Caki2 (cell line): Measurements from ENCODE around the gene TCF15. TPM values are rescaled to one million over a fixed set of nuclear protein-coding genes. Genes with fewer than 3 reads are reported as not detected.
"Not testable (repeated sequence)": the region's sequence is repeated elsewhere in the genome, so short reads cannot be mapped to it uniquely, and the experiment has no call there.

Experiments used
- DNase-seq: peaks from one replicate; pipeline ENCODE4 v3.0.0-alpha.2; 2015; ENCODE audit warnings: low read depth
- in situ Hi-C: cut with HindIII; loops from 2 replicates; pipeline ENCODE4 v1.10.0; 2016; ENCODE audit warnings: low sequenced_read_pairs, low pct_unique_long_range_greater_than_20kb, mixed read lengths
- total RNA-seq: library from RNA; depleted of rRNA; stranded (reverse); fragments of >200 nt; shearing (Covaris generic); gene quantifications from 2 replicates; pipeline ENCODE4 v1.2.3, GENCODE V29; 2014; ENCODE audit warnings: low replicate concordance

Gene TCF15
- total RNA-seq, 1 experiment from 2014 or later = not detected

GRCh38 chr20:595330-596308 lies 14.5 kb downstream of the TCF15 start:
- in situ Hi-C loops = no loop called here
- no peak for DNase-seq

- in situ Hi-C loops = no loop called here
Measured at GRCh38 chr20:592506-592905, 17.6 kb downstream of the TCF15 start.

GRCh38 chr20:591941-592340 lies 18.2 kb downstream of the TCF15 start:
- in situ Hi-C loops = no loop called here
- no peak for DNase-seq

More at GRCh38 chr20:592506-592905, 17.6 kb downstream of the TCF15 start:
- no peak for DNase-seq

GRCh38 chr20:588932-589672 lies 21.0 kb downstream of the TCF15 start:
- in situ Hi-C loops = no loop called here
- no peak for DNase-seq

- in situ Hi-C loops = no loop called here
- no peak for DNase-seq
Measured at GRCh38 chr20:588476-588875, 21.6 kb downstream of the TCF15 start.

GRCh38 chr20:584971-585301 lies 25.2 kb downstream of the TCF15 start:
- in situ Hi-C loops = no loop called here
- no peak for DNase-seq

GRCh38 chr20:584161-584970 lies 25.7 kb downstream of the TCF15 start:
- DNase-seq = peak; percentile 59
- in situ Hi-C loops = no loop called here

- in situ Hi-C loops = no loop called here
Measured at GRCh38 chr20:582204-582603, 27.9 kb downstream of the TCF15 start.

GRCh38 chr20:578940-579690 lies 31.0 kb downstream of the TCF15 start:
- DNase-seq, in situ Hi-C loops: not testable (repeated sequence)

More at GRCh38 chr20:582204-582603, 27.9 kb downstream of the TCF15 start:
- no peak for DNase-seq

- no peak for DNase-seq
Measured at GRCh38 chr20:577167-577791, 32.8 kb downstream of the TCF15 start.

GRCh38 chr20:576156-576555 lies 34.0 kb downstream of the TCF15 start:
- DNase-seq = no peak
- in situ Hi-C loops = no loop called here

More at GRCh38 chr20:577167-577791, 32.8 kb downstream of the TCF15 start:
- in situ Hi-C loops = no loop called here

- in situ Hi-C loops = no loop called here
- DNase-seq = no peak
Measured at GRCh38 chr20:575230-575629, 34.9 kb downstream of the TCF15 start.

GRCh38 chr20:574297-574942 lies 35.7 kb downstream of the TCF15 start:
- no peak for DNase-seq
- in situ Hi-C loops = no loop called here

- in situ Hi-C loops = no loop called here
- DNase-seq = no peak
Measured at GRCh38 chr20:573414-574296, 36.5 kb downstream of the TCF15 start.

GRCh38 chr20:572727-573126 lies 37.4 kb downstream of the TCF15 start:
- in situ Hi-C loops = no loop called here

GRCh38 chr20:571754-572441 lies 38.2 kb downstream of the TCF15 start:
- DNase-seq = no peak

More at GRCh38 chr20:572727-573126, 37.4 kb downstream of the TCF15 start:
- no peak for DNase-seq

More at GRCh38 chr20:571754-572441, 38.2 kb downstream of the TCF15 start:
- in situ Hi-C loops = no loop called here
